DMS53 (cell line): ENCODE data around the gene KDM1A.

ENCODE experiments used
- DNase-seq: peaks from one replicate; lab custom pipeline; 2025; lab: John Stamatoyannopoulos, UW

Gene KDM1A

GRCh38 chr1:23110391-23110790, 91.1 kb downstream of the KDM1A start:
- no peak for DNase-seq

- DNase-seq: no peak
These were observed 92.6 kb downstream of the KDM1A start for GRCh38 chr1:23111600-23112535.

DNA sequence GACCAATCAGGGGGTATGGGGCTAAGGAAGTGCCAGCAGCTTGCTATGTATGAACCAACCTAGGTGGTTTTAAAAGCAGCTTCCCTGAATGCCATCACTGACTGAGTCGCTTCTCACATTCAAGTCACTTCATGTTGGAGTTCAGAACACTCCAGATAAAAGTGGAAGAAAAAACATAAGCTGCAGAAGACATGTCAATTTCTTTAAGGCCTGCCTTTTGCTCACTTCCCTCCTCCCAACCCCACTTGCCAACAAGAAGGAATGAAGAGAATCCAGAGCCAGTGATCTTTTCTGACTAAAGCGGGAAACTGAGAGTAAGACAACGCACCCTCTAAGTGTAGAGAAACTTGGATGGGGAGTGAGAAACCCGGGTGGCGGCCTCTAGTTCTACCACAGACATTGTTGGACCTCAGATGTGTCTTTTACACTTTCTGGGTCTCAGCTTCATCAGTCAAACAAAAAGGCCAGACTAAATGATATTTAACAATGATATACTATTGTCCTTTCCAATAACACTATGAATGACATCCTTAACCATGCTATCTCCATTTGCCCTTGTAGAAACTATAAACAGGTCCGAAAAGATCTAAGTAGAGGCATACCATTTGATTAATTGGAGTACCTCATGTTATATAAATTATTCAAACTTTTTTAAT, 95.3 kb downstream of the KDM1A start:
- peak; percentile 26 for DNase-seq

GRCh38 chr1:23116216-23116836, 97.1 kb downstream of the KDM1A start:
- DNase-seq: no peak

GRCh38 chr1:23116921-23117699, 97.8 kb downstream of the KDM1A start:
- peak; percentile 14 for DNase-seq

- no peak for DNase-seq
These were observed 99.1 kb downstream of the KDM1A start for GRCh38 chr1:23118407-23118806.

DNA sequence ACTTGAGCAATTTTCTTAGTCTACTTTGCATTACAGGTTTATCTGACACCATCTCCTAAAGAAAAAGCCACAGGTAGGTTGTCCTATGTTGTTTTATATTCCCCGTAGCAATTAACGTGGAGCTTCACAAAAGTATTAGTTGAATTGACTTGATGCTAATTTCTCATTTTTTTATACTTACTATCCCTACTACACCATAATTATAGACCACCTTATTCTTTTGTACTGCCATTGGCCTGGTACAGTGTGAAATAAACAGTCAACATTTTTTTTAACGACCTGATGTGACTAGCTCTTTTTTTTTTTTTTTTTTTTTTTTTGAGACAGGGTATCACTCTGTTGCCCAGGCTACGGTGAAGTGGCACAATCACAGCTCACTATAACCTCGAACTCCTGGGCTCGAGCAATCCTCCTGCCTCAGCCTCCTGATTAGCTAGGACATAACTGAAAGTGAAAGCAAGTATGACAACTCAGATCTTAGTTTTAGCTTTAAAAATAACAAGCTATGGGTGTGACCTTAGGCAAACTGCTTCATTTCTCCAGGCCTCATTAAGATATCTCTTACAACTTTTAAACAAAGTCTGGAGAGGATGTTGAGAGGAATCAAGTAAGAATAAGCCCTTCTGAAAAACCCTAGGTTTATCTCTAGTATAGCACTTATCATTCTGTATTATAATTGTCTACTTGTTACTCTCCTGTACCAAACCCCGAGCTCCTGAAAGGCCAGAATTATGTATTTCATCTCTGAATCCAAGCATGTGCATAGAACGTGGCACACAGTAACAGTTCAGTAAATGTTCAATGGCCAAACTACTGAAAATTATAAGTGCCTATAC, 99.9 kb downstream of the KDM1A start:
- DNase-seq: peak; percentile 19

GRCh38 chr1:23120383-23120782, 101.1 kb downstream of the KDM1A start:
- no peak for DNase-seq

DNA sequence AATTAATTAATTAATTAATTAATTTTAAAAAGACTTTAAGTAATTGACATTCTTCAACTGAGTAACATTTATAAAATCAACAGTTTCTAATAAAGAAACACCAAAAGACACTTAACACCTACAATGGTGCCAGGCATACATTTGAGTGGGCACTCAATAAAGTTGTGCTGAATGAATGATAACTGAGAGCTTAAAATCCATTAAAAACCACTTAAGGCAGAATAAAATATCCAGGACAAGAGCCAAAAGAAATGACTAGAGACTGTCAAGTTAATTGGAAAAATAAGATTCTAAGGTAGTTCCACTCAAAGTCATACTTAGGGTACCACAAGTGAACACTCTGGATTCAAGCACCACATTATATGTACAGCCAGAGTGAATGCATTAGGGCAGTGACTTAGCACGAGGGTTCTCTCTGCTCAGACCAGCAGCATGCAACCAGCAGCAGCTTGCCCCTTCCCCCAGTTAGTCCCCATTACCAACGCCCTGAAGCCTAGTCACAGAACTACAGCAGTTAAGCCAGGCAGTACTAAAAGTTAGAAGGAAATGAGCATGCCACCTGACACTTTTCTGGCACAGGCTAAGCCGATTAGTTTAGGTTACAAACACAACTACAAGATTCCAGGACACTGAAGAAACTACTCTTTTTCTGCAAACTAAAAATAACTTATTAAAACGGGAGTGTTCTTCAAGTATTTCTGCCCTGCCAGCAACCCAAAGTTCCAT, 102.9 kb downstream of the KDM1A start:
- DNase-seq: no peak

GRCh38 chr1:23122796-23123195, 103.5 kb downstream of the KDM1A start:
- no peak for DNase-seq

GRCh38 chr1:23123528-23123927, 104.3 kb downstream of the KDM1A start:
- DNase-seq: no peak

GRCh38 chr1:23124259-23125026, 105.2 kb downstream of the KDM1A start:
- no peak for DNase-seq

GRCh38 chr1:23125489-23125888, 106.2 kb downstream of the KDM1A start:
- no peak for DNase-seq

DNA sequence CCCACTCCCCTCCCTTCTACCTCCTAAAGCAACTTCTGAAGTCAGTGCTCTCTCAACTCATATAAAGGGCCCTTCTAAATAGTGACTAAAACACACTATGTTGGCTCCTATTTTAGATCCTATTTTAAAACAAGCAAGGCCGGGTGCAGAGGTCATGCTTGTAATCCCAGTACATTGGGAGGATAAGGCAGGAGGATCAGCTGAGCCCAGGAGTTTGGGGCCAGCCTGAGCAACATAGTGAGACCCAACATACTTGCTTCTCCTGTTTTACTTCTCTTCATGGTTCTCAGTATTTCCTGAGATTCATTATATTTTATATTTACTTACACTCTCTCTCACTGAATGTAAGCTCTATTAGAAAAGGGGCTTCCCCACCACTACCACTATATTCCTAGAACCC, 106.9 kb downstream of the KDM1A start:
- DNase-seq: no peak

GRCh38 chr1:23126801-23127200, 107.5 kb downstream of the KDM1A start:
- DNase-seq: no peak

DNA sequence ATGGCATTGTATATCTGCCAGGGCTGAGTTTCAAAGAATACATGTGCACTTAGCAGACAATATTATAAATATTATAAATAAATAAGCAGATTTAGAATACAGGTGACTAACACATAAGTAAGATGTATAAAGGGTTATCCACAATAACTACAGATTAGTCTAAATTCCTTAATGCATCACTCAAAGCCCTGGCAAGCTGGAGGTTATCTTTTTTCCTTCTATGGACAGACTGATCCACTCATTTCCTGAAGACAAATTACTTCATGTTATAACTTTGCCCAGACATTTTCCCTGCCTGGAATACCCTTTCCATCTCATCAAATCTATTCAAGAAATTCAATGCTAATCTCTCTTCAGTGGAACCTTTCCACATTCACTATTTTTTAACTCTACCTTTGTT, 110.6 kb downstream of the KDM1A start:
- no peak for DNase-seq

GRCh38 chr1:23132033-23132432, 112.8 kb downstream of the KDM1A start:
- DNase-seq: no peak
